ENCODE results near the gene DOCK4.

Gene DOCK4

GRCh38 chr7:111785076-111785475, 421.1 kb downstream of the DOCK4 start:
- DNase-seq = no peak

GRCh38 chr7:111784296-111784695, 421.9 kb downstream of the DOCK4 start:
- DNase-seq = no peak

GRCh38 chr7:111783854-111784253, 422.3 kb downstream of the DOCK4 start:
- DNase-seq = no peak

GRCh38 chr7:111780527-111780926, 425.7 kb downstream of the DOCK4 start:
- no peak for DNase-seq

GRCh38 chr7:111775206-111775605, 431.0 kb downstream of the DOCK4 start:
- no peak for DNase-seq

- DNase-seq = no peak
These were observed 433.5 kb downstream of the DOCK4 start for GRCh38 chr7:111772716-111773115.

GRCh38 chr7:111771638-111772037, 434.6 kb downstream of the DOCK4 start:
- no peak for DNase-seq

GRCh38 chr7:111770116-111770515, 436.1 kb downstream of the DOCK4 start:
- DNase-seq = no peak

- no peak for DNase-seq
These were observed 440.2 kb downstream of the DOCK4 start for GRCh38 chr7:111765751-111766643.

- DNase-seq = no peak
These were observed 442.9 kb downstream of the DOCK4 start for GRCh38 chr7:111763221-111763801.

GRCh38 chr7:111762799-111763198, 443.4 kb downstream of the DOCK4 start:
- no peak for DNase-seq

- no peak for DNase-seq
These were observed 444.0 kb downstream of the DOCK4 start for GRCh38 chr7:111762211-111762610.

- DNase-seq = no peak
These were observed 446.2 kb downstream of the DOCK4 start for GRCh38 chr7:111760043-111760442.

GRCh38 chr7:111758332-111758731, 447.9 kb downstream of the DOCK4 start:
- DNase-seq = no peak

- DNase-seq = no peak
These were observed 449.5 kb downstream of the DOCK4 start for GRCh38 chr7:111756687-111757178.

GRCh38 chr7:111755383-111755782, 450.8 kb downstream of the DOCK4 start:
- no peak for DNase-seq

GRCh38 chr7:111753968-111754367, 452.2 kb downstream of the DOCK4 start:
- DNase-seq = no peak

- no peak for DNase-seq
These were observed 454.1 kb downstream of the DOCK4 start for GRCh38 chr7:111752022-111752582.

GRCh38 chr7:111750878-111751277, 455.3 kb downstream of the DOCK4 start:
- DNase-seq = no peak

GRCh38 chr7:111750228-111750627, 456.0 kb downstream of the DOCK4 start:
- DNase-seq = no peak

GRCh38 chr7:111749625-111750024, 456.6 kb downstream of the DOCK4 start:
- DNase-seq = no peak

GRCh38 chr7:111747718-111748117, 458.5 kb downstream of the DOCK4 start:
- DNase-seq = no peak

- no peak for DNase-seq
These were observed 459.2 kb downstream of the DOCK4 start for GRCh38 chr7:111746950-111747349.
